HG02981 (cell line): ENCODE data around the gene MCTP1.
"Not testable (repeated sequence)": the region's sequence is repeated elsewhere in the genome, so short reads cannot be mapped to it uniquely, and the experiment has no call there.

ENCODE experiments used
- ATAC-seq: cut with Tn5 transposase; IDR thresholded peaks from one replicate; pipeline ENCODE4 v1.9.1; 2021; ENCODE audit warnings: mild to moderate bottlenecking, moderate library complexity; ENCODE audit not compliant: unreplicated experiment

Gene MCTP1

DNA sequence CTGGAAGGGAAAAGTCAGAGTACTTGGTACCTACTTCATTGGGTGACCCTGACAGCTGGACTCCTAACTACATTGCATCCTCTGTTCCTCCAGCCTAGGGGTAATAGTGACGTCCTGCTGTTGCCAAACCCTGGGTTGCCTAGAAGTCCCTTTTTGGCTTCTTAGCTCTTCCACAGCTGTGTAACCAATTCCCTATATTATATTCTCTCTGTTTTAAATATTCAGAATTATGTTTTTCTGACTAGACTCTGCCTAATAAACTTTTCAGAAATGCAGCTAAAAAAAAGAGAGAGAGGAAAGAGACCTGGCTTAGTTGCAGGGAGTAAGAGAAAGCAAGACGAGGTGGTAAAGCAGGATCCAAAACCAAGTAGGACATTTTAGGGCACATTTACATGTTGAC is 28.4 kb downstream of the MCTP1 start:
- no peak for ATAC-seq

DNA sequence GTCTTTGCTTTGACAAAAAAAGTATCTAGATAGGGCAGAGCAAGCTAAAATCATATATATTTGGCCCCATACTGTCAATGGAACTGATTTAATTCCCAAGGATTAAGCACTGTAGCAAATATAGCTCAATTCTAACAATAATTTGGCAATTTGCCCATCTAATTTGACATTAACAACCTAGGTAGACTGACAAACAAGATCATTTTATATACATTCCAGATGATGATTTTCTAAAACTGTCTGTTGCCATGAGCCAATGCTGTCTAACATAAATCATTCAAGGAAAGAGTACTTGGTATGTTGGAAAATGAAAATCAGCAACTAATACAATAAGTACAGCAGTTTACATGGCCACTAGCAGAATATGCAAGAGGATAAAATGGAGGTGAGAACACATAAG is 32.1 kb downstream of the MCTP1 start:
- ATAC-seq, result no peak

DNA sequence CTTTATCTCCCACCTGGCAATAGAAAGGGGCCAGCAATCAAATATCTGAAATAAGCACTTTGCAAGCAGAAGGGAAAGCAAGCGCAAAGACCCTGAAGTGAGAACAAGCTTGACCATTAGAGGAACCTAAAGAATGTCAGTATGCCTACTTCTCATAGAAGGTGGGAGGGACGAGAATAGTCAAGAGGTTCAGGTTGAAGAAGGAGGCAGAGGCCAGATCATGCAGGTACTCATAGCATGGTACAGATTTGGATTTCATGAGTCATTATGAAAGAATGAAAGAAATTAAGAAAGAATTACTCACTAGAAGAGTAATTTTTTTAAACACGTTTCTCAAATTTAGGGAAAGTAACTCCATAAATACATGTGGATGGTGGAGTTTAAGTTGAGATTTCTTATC is 33.7 kb downstream of the MCTP1 start:
- ATAC-seq, result no peak

DNA sequence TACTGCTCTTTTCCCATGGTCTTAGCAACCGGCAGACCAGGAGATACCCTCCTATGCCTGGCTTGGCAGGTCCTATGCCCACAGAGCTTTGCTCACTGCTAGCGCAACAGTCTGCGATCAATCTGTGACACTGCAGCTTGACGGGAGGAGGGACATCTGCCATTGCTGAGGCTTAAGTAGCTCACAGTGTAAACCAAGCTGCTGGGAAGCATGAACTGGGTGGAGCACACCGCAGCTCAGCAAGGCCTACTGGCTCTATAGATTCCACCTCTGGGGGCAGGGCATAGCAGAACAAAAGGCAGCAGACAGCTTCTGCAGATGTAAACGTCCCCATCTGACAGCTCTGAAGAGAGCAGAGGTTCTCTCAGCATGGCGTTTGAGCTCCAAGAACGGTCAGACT is 40.4 kb downstream of the MCTP1 start:
- no peak for ATAC-seq

DNA sequence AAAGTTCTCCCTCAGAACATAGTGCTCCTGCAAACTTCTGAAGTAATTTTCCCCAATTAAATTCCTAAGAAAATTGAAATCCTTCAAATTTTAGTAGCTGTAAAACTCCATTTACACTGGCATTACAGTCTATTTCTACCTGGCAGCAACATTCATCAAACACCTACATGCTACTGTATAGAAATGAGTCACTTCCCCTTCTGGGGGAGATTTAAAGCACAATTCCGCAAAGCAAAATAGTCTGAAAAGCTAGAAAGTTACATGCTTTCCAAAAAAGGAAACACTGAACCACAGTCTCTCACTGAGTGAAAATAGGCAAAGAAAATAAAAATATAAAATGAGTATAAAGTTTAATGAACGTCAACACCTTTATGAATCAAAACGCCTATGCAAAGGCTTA is 43.3 kb downstream of the MCTP1 start:
- peak; percentile 94 for ATAC-seq

DNA sequence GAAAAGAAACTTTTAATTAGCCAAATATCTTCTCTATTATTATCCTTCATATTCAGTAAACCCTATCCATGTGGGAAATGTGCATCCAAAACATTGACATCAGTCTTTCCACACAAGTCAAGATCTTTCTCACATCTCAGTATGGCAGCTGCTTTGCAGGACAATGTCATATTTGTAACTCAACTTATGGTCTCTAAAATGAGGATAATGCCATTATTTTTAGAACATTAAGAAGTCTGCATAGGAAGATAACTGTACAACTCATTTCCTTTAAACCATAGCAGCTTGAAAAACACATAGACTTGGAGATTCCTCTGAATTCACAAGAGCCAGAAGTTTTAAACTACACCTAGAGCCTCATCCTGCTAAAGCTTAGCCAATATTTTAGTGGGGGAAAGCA is 43.7 kb downstream of the MCTP1 start:
- no peak for ATAC-seq

DNA sequence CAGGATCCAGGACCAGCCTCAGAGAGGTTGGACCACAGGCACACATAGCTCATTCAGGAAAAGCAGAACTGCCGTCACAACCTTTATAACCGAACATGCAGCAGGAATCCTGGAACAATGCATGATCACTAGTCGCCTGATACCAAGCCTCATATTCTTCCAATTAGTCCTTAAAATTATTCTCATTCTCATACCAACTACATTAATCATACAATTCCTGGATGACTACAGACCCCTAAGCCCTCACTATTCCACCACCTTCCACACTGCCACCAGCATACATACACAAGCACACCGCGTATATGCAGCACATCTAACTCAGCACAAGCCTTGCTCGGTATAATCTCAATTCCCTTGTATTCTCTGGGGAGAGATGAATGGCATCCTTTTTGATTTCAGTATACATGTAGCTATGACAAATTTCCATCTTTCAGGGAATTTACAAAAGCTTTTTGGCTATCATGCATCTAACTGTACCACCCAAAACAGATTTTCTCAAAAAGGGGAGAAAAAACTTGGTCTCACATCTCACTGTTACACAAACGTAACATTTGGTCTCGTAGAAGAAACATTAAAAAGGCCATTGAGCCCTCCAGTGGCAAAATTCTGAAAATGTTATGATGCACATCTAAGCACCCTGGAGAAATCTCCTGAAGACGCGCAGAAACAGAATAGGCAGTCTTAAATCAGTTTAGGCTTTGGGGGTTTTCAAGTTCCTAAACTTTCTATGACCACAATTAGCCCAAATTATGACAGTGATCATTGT is 46.2 kb downstream of the MCTP1 start:
- no peak for ATAC-seq

DNA sequence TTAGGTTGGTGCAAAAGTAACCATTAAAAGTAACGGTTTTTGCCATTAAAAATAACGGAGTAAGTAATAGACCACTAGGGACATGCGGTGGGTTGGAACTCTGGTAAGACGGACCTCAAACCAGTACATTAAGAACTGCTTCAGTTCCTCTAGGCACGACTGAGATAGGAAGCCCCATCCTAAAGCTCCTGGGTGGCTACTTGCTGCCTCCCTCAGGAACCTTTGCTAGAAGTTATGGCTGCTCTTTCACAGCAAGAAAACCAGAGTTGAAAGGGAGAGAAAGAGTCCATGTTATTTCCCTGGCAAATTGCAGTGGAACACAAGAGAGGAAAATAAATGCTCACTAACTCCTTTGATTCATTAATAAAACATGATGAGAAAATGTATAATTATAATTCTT is 47.6 kb downstream of the MCTP1 start:
- no peak for ATAC-seq

DNA sequence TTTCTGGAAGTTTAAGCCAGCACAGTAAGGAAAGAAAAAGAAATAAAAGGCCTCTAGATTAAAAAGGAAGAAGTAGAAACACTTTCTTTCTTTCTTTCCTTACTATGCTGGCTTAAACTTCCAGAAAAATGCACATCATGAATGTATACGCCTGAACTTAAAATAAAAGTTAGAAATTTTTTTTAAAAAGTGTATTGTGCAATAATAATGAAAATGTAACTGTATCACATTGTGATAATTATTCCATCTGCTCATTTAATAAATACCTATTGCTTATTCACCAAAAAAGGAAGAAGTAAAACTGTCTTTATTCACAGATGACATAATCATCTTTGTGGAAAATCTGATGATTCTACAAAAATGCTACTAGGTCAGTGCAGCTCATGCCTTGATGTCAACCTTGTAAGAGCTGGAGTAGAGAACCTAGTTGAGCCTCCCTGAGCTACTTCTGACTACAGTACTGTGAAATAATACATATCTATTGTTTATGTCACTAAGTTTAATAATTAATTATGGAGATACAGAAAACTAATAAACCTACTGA is 49.4 kb downstream of the MCTP1 start:
- ATAC-seq, result no peak

DNA sequence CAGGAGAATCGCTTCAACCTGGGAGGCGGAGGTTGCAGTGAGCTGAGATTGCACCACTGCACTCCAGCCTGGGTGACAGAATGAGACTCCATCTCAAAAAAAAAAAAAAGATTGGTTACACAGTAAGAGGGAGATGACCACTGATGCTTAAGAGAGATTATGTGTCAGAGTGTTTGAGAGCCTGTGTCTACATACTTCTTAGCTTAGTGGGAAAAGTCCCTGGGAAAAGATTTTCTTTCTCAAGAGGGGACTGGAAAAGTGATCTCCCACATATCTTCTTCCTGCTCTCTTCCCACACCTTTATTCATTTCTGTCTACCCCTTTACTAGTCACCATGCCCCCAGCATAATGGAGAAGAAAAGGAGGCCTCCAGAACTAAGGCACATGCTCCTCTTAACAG is 55.2 kb downstream of the MCTP1 start:
- ATAC-seq, result no peak

DNA sequence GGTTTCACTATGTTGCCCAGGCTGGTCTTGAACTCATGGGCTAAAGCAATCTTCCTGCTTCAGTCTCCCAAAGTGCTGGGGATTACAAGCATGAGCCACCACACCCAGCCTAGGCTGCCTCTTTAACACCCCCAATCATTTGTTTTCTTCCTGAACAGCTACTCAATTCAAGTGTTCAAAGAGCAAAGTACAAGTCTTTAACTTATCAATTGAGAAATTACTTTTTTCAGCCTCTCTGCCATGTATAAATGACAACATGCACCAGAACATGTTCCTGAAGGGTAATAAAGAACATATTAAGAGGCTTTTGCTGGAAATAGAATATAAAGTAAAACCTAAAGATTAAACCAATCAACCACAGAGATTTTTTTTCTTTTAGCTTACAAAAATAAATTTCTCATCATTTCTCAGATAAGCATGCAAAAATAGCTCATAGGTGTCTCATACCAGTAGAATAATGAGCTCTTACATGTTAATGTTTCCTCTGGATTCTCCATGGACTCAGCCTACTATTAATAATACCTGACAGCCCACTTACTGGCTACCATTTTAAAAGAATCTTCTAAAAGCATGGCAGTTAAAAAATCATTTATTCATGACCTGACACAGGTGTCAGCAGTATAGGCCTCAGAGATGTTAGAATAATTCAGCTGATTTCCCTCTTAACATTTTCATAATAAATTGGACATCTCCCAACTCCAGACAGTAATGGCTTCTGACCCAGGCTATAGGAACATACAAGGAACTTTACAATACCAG is 60.0 kb downstream of the MCTP1 start:
- no peak for ATAC-seq

DNA sequence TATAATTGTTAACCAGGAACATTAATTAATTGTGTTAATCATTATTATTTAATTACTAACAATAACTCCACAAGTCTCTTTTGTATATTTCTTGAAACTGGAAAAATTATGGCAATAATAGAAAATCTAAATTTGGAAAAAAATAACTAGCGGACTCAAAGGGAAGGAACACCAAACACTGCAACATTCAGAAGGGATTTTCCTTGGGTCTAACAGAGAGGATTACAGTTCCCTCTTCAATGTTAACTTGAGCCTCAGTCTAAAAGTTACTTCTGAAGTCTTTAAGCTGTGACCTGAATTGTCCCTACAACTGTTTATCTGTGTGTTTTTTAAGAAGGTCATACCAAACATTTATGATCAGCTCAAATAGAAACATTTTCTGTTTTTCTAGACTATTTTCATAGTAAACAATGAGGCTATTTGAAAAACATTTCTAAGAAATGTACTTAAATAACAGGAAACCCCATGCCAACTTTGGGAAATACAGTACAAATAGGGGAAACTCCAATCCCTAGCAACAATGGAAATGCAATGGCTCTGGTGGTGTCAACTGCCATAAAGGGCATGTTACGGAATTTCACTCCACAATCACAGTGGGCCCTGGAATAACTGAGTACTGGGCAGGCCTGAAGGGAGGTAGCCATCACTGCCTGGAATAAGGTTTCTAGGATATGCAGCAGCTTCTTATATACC is 61.2 kb downstream of the MCTP1 start:
- ATAC-seq, result no peak

DNA sequence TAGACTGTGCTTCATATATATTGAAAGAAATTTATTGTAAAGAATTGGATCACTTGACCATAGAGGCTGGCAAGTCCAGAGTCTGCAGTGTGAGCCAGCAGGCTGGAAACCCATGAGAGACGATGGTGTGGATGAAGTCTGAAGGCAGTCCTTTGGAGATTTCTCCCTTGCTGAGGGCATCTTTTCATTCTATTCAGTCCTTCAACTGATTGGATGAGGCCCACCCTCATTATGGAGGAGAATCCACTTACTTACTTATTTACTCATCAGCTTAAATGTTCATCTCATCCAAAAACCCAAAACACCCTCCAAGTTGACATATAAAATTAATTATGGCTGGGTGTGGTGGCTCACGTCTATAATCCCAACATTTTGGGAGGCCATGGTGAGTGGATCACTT is 62.1 kb downstream of the MCTP1 start:
- no peak for ATAC-seq

DNA sequence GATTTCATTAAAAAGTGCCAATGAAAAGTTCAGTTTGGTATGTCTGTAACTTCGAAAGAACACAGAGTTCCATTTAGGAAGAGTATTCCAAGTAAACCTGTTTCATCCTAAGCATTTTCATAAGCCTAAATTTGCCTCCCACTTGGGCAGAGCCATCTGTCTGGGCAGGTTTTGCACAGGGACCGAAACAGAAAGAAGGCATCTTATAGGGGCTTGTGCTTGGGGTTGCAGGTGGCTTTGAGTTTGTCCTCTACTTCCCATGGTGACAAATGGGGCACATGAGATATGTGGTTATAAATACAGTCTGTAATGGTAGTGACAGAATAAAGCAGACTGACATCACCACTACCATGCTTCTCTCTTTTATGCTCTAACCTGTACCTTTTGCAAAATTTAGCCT is 63.7 kb downstream of the MCTP1 start:
- no peak for ATAC-seq

DNA sequence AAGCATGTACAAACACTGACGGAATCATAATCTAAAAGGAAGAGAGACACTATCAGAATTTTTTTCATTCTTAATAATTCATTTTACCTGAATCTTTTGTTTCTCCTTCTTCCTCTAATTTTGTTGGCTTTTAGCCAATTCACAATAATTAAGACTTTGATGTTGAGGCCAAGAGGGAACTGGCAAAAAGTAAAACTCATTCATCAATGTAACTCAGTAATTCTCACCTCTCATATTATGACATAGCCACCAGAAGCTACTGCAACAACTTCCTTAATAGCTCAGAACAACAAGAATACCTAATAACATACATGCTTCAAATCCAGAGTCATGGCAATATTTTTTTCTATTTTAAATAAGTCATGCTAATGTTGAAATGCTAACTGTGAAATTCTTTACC is 64.5 kb downstream of the MCTP1 start:
- no peak for ATAC-seq

DNA sequence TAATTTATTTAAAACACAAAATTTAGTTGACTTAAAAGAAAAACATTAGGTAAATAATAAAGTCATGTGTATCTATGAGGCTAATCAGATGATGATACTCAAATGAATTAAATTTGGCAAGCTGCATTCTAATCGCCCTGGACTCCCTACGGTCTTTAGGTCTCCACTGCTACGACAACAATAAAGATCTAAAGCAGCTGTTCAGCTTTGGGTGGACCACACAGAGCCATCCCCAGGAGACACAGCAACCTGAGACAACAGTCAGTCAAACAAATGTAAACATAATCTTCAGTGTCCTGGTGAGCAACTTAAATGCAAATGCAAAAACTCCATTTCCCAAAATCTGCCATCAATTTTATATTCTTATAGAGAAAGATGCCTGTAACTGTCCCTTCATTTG is 65.5 kb downstream of the MCTP1 start:
- ATAC-seq, result no peak

DNA sequence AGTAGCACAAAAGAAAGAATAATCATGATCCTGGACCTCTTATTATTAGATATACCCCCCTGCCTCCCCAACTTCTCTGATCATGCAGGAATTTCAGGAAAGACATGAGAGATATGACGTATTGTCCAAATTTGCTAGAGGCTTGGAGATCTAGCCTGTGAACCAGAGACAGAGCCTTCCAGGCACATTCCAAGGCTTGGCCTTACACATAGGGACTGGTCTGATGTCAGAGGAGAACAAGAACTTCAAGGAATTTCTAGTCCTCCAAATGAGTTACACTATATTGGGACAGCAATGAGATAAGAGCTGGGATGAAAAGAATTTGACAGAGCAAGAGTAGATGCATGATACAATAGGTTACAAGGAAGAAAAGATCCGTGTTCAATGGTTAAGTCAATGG is 67.0 kb downstream of the MCTP1 start:
- ATAC-seq, result no peak

DNA sequence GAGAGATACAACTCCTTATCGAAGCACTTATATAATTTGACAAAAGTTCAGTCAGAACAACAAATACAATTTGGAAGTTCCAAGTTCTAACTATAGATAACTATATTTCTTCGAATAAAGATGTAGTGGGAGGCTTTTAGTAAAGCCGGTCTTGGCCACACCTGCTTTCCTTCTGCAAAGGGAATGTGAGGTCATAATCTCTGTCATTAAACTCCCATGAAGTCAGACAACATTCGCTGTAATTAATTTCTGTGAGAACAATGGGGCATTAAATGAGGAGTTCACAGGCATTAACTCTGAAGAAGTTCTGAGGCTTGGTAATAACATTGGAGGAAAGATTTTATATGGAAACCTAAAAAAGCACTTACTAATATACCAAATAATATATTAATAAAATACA is 67.5 kb downstream of the MCTP1 start:
- no peak for ATAC-seq

DNA sequence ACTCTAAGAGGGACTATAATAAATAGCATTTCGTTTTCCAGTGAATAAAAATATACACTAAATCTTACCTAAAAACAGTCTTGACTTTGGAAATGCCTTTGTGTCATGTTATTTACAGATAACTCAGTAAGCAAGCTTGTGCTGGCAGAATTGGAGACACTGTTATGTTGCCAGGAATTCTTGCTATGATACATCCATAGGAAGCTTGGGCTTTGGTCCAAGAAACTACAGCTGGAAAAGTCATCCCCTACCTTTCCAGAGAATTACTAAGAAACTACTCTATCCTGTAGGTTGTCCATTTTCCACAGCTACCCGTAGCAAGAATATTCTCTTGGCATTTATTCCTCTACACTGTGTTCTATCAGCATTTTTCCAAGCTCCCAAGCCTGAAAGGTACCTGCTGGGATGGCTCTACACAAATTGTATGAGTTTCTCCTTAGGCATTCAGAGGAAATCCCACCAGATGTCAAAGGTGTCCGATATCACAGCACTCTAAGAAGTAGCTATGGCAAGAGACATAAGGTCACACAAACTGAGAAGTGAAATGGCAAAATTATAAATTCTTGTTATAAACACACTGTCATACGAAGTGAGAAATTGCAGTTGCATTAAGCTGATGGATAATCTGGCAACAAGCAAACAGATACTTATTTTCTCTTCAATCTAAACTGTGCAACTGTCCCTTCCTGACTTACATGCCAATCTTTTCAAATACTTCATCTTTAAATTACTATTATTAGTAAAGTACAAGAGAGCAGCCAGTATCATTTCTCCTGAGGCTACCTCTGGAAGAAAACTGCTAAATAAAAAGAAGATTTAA is 68.5 kb downstream of the MCTP1 start:
- no peak for ATAC-seq

DNA sequence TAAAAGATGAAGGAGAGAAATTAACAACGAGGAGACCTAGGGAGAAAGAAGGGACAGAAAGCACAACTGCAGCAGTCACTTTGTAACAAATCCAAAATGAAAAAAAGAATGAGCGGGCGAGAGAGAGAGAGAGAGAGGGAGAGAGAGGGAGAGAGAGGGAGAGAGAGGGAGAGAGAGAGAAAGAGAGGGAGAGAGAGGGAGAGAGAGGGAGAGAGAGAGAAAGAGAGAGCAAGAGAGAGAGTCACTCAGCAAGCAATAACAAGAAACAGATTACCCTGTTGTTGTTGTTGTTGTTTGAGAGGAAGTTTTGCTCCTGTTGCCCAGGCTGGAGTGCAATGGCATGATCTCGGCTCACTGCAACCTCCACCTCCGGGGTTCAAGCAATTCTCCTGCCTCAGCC is 77.1 kb downstream of the MCTP1 start:
- not testable (repeated sequence) for ATAC-seq

DNA sequence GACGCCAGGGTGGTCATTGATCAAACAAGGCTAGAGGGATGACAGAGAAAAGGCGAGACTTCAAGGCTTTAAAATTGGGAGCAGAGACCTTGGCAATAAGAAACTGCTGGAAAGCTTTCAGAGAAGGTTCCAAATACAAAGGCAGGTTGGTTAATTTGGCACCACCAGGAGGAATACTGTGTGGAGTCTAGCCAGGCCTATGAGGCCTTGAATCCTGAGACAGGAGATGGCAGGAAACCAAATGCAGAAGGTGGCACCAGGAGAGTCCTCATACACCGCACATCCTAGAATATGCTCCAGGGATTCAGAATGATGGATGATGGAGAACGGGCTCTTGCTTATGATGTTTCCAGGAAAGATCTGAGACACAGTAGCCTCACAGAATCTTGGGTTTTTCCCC is 90.0 kb downstream of the MCTP1 start:
- no peak for ATAC-seq
